ENCODE measurements around the gene ASB1.

The ASB1 gene

GRCh38 chr2:238446371-238446770 is 19.6 kb downstream of the ASB1 start:
- no peak for DNase-seq

DNA sequence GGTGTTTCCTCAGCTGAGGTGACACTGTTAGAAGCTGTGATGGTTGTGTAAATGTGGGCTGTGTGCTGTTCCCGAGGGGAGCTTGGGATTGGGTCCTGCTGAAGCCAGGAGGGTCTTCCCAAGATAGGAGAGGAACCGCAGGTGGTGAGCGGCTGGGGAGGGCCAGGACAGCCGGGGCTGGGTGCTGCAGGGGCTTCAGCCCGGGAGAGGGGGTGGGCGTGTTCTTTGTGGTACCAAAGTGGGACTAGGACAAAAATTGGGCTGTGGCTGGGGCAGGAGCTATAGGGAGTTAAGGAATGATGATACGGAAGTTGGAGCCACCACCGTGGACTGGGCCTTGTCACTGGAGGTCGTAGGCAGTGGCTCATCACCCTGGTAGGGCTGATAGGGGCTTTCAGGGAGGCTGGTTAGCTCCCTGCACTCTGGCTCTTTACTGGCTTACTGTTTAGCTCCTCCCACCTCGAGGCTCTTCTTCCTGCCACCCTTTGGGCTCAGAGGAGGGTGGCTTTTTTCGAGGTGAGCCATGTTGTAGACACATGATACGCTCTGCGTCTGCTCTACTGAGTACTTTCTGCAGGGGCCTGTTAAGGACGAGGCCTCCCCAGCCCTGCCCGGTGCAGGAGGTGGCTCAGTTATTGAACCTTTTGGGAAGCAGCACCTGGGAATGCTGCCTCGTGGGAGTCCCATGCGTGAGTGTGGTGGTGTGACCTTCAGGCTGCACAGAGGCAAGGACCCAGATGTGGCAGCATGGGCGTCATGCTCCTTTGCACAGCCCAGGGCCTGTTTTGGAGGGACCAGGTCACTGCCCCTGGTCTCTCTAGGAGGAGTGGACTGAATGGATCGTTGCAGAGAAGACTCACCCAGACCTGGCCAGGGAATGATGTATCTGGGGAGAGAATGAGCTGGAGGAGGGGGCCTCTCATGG is 21.6 kb downstream of the ASB1 start:
- DNase-seq, result no peak

- DNase-seq, result no peak
Observed at GRCh38 chr2:238449241-238449640, 22.5 kb downstream of the ASB1 start.

- DNase-seq, result no peak
Observed at GRCh38 chr2:238449909-238450417, 23.2 kb downstream of the ASB1 start.

- no peak for DNase-seq
Observed at GRCh38 chr2:238450440-238450861, 23.7 kb downstream of the ASB1 start.

GRCh38 chr2:238453842-238454241 is 27.1 kb downstream of the ASB1 start:
- DNase-seq, result no peak

- no peak for DNase-seq
Observed at GRCh38 chr2:238456449-238456848, 29.7 kb downstream of the ASB1 start.

- no peak for DNase-seq
Observed at GRCh38 chr2:238456970-238457926, 30.5 kb downstream of the ASB1 start.

DNA sequence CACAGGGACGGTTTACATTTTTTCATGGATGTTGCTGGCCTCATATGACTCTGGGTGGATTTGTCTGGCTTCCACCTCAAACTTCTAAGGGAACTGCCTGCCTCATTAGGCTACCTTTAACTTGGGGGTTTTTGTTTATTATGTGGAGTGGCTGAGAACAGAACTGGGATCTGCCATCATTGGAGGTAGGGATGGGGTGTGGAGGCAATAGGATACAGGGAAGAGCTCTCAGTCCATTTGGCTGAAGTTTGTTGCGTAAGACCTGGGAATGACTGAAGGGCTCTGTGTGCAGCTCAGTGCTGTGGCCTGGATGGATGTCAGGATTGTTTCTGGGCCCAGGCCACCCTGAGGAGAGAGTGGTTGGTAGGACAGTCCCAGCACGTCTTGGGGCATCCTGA is 31.2 kb downstream of the ASB1 start:
- DNase-seq, result no peak

DNA sequence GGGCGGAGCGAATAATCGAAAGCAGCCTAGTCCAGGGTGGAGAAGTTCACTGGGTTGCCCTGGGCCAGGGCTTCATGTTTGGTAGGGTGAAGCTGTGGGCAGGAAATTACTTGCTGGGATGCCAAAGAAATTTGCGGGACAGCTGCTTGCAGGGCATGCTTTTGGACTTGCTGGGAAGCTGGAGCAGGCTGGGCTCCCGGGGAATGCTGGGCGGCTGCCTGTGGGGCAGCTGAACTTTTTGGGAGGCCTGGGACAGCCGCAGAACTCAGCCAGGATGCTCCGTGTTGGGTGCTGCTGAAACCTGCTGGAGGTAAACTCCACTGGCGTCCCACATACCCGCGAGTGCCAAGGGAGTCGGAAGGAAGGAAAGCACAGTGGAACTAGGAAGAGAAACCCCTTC is 31.9 kb downstream of the ASB1 start:
- no peak for DNase-seq

DNA sequence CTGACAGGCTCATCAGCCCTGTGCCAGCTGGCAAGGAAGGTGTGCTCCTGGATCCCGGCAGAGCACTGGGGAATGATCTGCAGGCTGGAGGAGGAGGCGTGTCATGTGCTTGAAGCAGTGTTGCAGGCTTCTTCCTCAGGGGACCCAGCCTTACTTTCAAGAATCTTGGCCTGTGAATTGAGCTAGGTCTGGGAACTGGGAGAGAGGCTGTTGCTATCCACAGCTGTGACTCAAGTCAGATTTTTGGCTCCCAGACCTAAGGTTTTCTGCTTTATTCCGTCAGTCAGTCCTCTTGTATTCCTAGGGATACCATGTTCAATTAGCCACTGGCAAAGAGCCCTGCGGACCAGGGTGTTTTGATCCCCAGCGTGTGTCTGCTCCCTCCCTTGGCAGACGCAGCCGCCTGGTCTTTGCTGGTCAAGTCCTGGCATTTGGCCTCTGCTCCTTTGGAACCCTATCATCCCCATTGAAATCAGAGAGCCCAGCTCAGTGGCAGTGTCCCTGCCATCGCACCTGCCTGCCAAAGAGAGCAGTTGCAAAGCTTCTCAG is 32.4 kb downstream of the ASB1 start:
- DNase-seq, result no peak

DNA sequence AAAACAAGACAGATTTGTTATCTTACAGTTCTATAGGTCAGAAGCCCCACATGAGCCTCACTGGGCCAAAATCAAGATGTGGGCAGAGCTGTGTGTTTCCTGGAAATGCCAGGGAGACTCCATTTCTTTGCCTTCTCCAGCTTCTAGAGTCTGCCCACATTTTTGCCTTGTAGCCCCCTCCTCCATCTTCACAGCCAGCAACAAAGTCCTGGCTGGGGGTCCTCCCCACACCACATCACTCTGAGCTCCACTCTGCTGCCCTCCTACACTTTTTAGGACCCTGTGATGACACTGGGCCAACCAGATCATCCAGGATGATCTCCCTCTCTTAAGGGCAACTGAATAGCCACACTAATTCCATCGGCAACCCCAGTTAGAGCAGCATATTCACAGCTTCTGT is 34.3 kb downstream of the ASB1 start:
- DNase-seq, result no peak

GRCh38 chr2:238461491-238461890 is 34.8 kb downstream of the ASB1 start:
- no peak for DNase-seq

- no peak for DNase-seq
Observed at GRCh38 chr2:238461916-238462315, 35.2 kb downstream of the ASB1 start.

DNA sequence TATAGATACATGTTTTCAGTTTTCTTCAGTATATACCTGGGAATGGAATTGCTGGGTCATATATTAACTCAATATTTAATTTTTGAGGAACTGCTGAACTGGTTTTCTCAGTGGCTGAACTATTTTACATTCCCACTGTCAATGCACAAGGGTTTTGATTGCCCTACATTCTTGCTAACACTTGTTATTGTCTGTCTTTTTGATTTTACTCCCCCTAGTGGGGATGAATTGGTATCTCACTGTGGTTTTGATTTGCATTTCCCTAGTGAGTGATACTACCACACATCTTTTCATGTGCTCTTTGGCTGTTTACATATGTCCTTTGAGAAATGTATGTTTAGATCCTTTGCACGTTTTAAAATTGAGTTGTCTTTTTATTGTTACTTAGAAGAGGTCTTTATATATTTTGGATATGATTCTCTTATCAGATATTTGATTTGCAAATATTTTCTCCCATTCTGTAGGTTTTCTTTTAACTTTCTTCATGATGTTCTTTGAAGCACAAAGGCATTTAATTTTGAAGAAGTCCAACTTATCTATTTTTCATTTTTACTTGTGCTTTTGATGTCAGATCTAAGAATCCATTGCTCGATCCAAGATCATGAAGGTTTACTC is 36.2 kb downstream of the ASB1 start:
- DNase-seq, result no peak

DNA sequence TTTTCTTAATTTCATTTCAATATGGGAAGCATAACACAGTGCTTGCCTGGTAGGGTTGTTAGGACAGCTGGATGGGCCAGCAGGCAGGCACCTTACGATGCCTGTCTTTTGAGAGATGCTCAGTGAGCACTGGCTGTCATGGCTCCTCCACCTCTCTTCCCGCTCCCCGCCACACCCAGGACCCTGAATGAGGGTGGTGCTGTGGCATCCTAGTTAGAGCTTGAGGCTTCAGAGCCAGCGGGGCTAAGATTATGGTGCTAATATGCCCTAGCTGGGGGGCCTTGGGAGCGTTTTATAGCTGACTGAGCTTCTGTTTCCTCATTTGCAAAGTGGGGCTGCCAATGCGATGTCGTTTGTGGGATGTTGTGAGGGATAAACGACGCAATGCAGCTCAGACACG is 37.7 kb downstream of the ASB1 start:
- DNase-seq, result no peak

GRCh38 chr2:238465487-238466242 is 38.9 kb downstream of the ASB1 start:
- no peak for DNase-seq

GRCh38 chr2:238466243-238466756 is 39.6 kb downstream of the ASB1 start:
- no peak for DNase-seq

DNA sequence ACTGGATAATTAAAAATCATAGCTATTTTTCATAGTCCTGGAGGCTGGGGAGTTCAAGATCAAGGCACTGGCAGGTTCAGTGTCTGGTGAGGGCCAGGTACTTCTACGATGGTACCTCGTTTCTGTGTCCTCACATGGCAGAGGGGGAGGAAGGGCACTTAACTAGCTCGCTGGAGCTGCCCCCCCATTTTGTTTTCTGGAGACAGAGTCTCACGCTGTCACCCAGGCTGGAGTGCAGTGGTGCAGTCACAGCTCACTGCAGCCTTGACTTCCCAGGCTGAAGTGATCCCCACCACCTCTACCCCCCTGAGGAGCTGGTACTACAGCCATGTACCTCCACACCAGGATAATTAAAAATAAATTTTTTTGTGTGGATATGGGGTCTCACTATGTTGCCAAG is 40.3 kb downstream of the ASB1 start:
- no peak for DNase-seq

DNA sequence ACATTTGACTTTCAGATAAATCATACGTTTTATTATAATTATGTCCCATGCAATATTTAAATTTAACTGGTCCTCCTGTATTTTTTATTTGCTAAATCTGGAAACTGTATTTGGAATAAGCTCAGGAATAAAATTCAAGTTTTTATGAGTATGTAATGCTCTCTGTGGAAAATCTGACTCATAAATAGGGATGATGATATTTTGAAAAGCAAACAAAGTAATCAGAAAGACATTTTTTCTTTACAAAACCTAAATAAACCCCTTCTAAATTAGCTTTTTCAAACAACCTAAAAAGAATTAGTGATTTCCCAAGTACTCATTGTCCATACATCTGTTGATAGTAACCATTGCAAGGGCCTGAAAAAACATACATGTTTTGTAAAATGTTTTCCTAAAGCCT is 41.1 kb downstream of the ASB1 start:
- no peak for DNase-seq

DNA sequence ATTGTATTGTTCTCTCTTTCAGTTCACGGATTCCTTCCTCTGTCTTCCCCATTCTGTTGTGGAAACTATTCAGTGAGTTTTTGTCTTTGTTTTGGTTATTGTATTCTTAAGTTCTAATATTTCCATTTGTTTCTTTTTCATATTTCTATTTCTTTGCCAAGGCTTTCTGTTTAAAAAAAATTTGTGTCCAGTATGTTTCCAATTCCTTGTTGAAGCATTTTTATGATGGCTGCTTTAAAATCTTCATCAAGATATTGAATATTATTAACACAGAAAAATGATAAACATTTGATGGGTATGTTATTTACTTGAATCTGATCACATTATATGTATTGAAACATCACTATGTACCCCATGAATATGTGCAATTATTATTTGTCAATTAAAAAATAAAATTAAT is 42.4 kb downstream of the ASB1 start:
- DNase-seq, result no peak

DNA sequence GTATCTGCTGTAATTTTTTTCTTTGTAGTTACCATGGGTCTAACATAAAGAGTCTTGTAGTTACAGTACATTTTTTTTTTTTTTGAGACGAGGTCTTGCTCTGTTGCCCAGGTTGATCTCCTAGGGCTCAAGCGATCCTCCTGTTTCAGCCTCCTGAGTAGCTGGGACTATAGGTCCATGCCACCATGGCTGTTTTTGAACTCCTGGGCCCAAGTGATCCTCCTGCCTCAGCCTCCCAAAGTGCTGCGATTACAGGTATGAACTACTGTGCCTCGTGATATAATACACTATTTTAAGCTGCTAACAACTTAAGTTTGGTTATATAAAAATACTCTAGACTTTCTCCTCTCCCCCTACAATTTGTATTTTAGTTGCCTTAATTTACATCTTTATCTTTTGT is 46.3 kb downstream of the ASB1 start:
- DNase-seq, result no peak

Data from SIG-M5 (cell line).